Endothelial cell of umbilical vein (primary cell): ENCODE measurements around the gene TMPRSS7. TPM values are rescaled to one million over a fixed set of nuclear protein-coding genes. Genes with fewer than 3 reads are reported as not detected.
A peak's percentile ranks its signal among the peaks of the same experiment; 100 is the strongest.

Experiments used
- BruUV-seq: library from RNA; stranded (reverse); fragments of 400-500 nt; replicated peaks from 2 replicates; lab custom pipeline; 2021; lab: Mats Ljungman, UMichigan
- CTCF ChIA-PET: fragments of 300-600, 350-600 bp; sonication (Branson Sonifier 250); formaldehyde crosslinking; loops from one replicate; lab custom pipeline; 2021; ENCODE audit warnings: antibody characterized with exemption, inconsistent platforms; lab: Charles Lee
- POLR2A ChIA-PET: fragments of 300-600, 350-600 bp; sonication (Branson Sonifier 250); formaldehyde crosslinking; loops from one replicate; lab custom pipeline; 2021; ENCODE audit warnings: antibody characterized with exemption, inconsistent platforms; lab: Charles Lee
- DNase-seq: peaks from one replicate; pipeline ENCODE4 v3.0.0-alpha.2; 2011; ENCODE audit warnings: low read depth, low spot score
- FAIRE-seq: peaks from 2 replicates; lab custom pipeline; 2011; peaks lifted over from hg19 to GRCh38; lab: Jason Lieb, UNC
- H2AFZ ChIP-seq: 2 replicates; pipeline ENCODE4 v1.6.0; 2012; ENCODE audit warnings: low read depth, low read length, control low read depth, inconsistent platforms
- H3K27ac ChIP-seq: 2 replicates; pipeline ENCODE4 v1.5.1; 2011; ENCODE audit warnings: low read depth, mild to moderate bottlenecking, control low read depth, low read length, moderate library complexity; ENCODE audit not compliant: insufficient read depth
- H3K27me3 ChIP-seq, 2 experiments: 2 replicates each; pipeline versions ENCODE4 v1.6.0 to v1.6.1; 2011; ENCODE audit warnings: low read length in 2 of 2, mixed read lengths in 1 of 2; ENCODE audit not compliant: control insufficient read depth in 2 of 2, insufficient read depth in 2 of 2
- H3K36me3 ChIP-seq, 2 experiments: 2 replicates in 1 of 2; 3 replicates in 1 of 2; pipeline ENCODE4 v1.5.1; 2011; ENCODE audit warnings: low read length in 2 of 2, mild to moderate bottlenecking in 1 of 2, moderate library complexity in 1 of 2; ENCODE audit not compliant: control insufficient read depth in 2 of 2, insufficient read depth in 2 of 2; ENCODE audit errors: extremely low read depth in 1 of 2
- H3K4me1 ChIP-seq: 3 replicates; pipeline ENCODE4 v1.5.1; 2011; ENCODE audit warnings: mild to moderate bottlenecking, low read length; ENCODE audit not compliant: control insufficient read depth, insufficient read depth; ENCODE audit errors: extremely low read depth
- H3K4me2 ChIP-seq: 2 replicates; pipeline ENCODE4 v1.6.1; 2011; ENCODE audit warnings: low read length, control low read depth, mixed read lengths; ENCODE audit not compliant: insufficient read depth
- H3K4me3 ChIP-seq, 3 experiments: fragments of 200-600 bp in 1 of 3; sonication (generic), shearing (Covaris generic) in 1 of 3; replicated peaks in 1 of 3; 2 replicates each; pipeline ENCODE4 v1.5.1; 2011 to 2016; ENCODE audit warnings: control low read depth in 3 of 3, low read length in 3 of 3, mild to moderate bottlenecking in 2 of 3, inconsistent platforms in 1 of 3, low read depth in 1 of 3, moderate library complexity in 1 of 3; ENCODE audit not compliant: insufficient read depth in 1 of 3
- H3K79me2 ChIP-seq: 2 replicates; pipeline ENCODE4 v1.6.0; 2012; ENCODE audit warnings: low read length, inconsistent platforms; ENCODE audit not compliant: control insufficient read depth, insufficient read depth
- H3K9ac ChIP-seq: replicated peaks from 2 replicates; pipeline ENCODE3; 2011; ENCODE audit warnings: low read length, control low read depth; ENCODE audit not compliant: insufficient read depth; ENCODE audit errors: extremely low read depth
- H3K9me1 ChIP-seq: replicated peaks from 3 replicates; pipeline ENCODE4 v1.6.0; 2011; ENCODE audit warnings: mild to moderate bottlenecking, low read length; ENCODE audit not compliant: control insufficient read depth, insufficient read depth; ENCODE audit errors: extremely low read depth
- H3K9me3 ChIP-seq: replicated peaks from 2 replicates; pipeline ENCODE4 v1.5.1; 2012; ENCODE audit warnings: low read length, inconsistent platforms; ENCODE audit not compliant: control insufficient read depth, insufficient read depth
- H4K20me1 ChIP-seq: replicated peaks from 2 replicates; pipeline ENCODE3; 2011; ENCODE audit warnings: mild to moderate bottlenecking, low read length; ENCODE audit not compliant: control insufficient read depth, insufficient read depth; ENCODE audit errors: extremely low read depth
- CTCF ChIP-seq, 2 donors: IDR thresholded peaks; 1 replicate in 1 of 2; 2 replicates in 1 of 2; pipeline ENCODE4 v1.5.1; 2011; ENCODE audit warnings: low read length in 2 of 2, mild to moderate bottlenecking in 2 of 2, moderate library complexity in 2 of 2, control low read depth in 1 of 2, inconsistent platforms in 1 of 2, low read depth in 1 of 2; ENCODE audit not compliant: insufficient read depth in 1 of 2; ENCODE audit errors: extremely low read depth in 1 of 2
- EZH2 ChIP-seq: IDR thresholded peaks from 2 replicates; pipeline ENCODE4 v1.6.1; 2012; ENCODE audit warnings: borderline replicate concordance, low read depth, mild to moderate bottlenecking, moderate library complexity, low read length, inconsistent platforms; ENCODE audit not compliant: severe bottlenecking
- FOS ChIP-seq: IDR thresholded peaks from 2 replicates; pipeline ENCODE4 v1.6.1; 2011; ENCODE audit warnings: mild to moderate bottlenecking, low read length, moderate library complexity, borderline replicate concordance; ENCODE audit not compliant: insufficient read depth
- GATA2 ChIP-seq: IDR thresholded peaks from 2 replicates; pipeline ENCODE4 v1.7.0; 2011; ENCODE audit warnings: low read depth, mild to moderate bottlenecking, moderate library complexity, mixed read lengths, low read length; ENCODE audit not compliant: insufficient read length, insufficient read depth
- JUN ChIP-seq: IDR thresholded peaks from 2 replicates; pipeline ENCODE4 v1.6.1; 2011; ENCODE audit warnings: borderline replicate concordance, low read depth; ENCODE audit not compliant: insufficient read length, insufficient read depth
- MAX ChIP-seq: IDR thresholded peaks from 2 replicates; pipeline ENCODE4 v1.6.1; 2011; ENCODE audit not compliant: insufficient read depth, insufficient read length
- MYC ChIP-seq: IDR thresholded peaks from one replicate; pipeline ENCODE4 v1.6.1; 2011; ENCODE audit warnings: mild to moderate bottlenecking, low read depth, low read length
- POLR2A ChIP-seq: IDR thresholded peaks from 2 replicates; pipeline ENCODE4 v1.6.1; 2012; ENCODE audit warnings: low read depth, mild to moderate bottlenecking, control low read depth, low read length
- POLR2AphosphoS5 ChIP-seq: IDR thresholded peaks from 2 replicates; pipeline ENCODE4 v1.6.1; 2012; ENCODE audit warnings: low read depth, mild to moderate bottlenecking, control low read depth, low read length, moderate library complexity; ENCODE audit not compliant: insufficient read depth
- dilution Hi-C: fragments of 300-500 bp; cut with MboI; formaldehyde crosslinking; loops from one replicate; pipeline ENCODE4 v1.15.0; 2019; ENCODE audit warnings: low sequenced_read_pairs; ENCODE audit not compliant: extremely low pct_ligation_motif_present
- intact Hi-C: fragments of 100-400 bp; cut with micrococcal nuclease; formaldehyde crosslinking; loops from one replicate; pipeline ENCODE4 v1.10.0; 2022
- polyA plus RNA-seq, 4 experiments: library from polyadenylated mRNA; depleted of rRNA in 3 of 4; stranded (reverse) in 3 of 4; unstranded in 1 of 4; fragments of >200 nt; gene quantifications; 2 replicates each; pipeline versions ENCODE4 v1.2.1 to v1.2.3, GENCODE V29; 2011 to 2012; ENCODE audit warnings: missing spikeins in 1 of 4
- total RNA-seq: library from RNA; stranded (reverse); gene quantifications from 2 replicates; pipeline ENCODE4 v1.2.3, GENCODE V29; 2021

TMPRSS7 gene
- total and polyA plus RNA-seq, 2 donors (not counting 3 experiments of a cell fraction or from before 2014, with no cell fraction given): not detected

- Histone ChIP-seq H3K27me3 (no peaks in the 10 kb centered on the region), H3K79me2 (no peaks in the 10 kb centered on the region), H2AFZ (no peak overlapping the region), H3K4me2 (no peak overlapping the region), H4K20me1 (no peaks in the 10 kb centered on the region), H3K36me3 (no peaks in the 10 kb centered on the region), H3K27ac (no peak overlapping the region), H3K4me1 (no peaks in the 10 kb centered on the region), H3K9me1 (no peaks in the 10 kb centered on the region), H3K9ac (no peak overlapping the region), H3K9me3 (no peaks in the 10 kb centered on the region), H3K4me3 (no peak overlapping the region)
- peak; percentile 40 for FAIRE-seq
- ChIA-PET POLR2A (no interaction called here), CTCF (interaction anchor here (1.2 to 3.0 kb wide), 4 partner anchors 9 to 393 kb away, joined by 3 to 12 read pairs (median 5); no protein-coding TSS in a partner anchor)
- DNase-seq: no peak
- intact Hi-C loops: no loop called here
- dilution Hi-C loops: no loop called here
- TF ChIP-seq MYC (no peak), CTCF (IDR thresholded peaks at IDR 0.05; ENCODE audit: extremely low read depth in 1 of 2, insufficient read depth in 1 of 2, low read depth in 1 of 2, low read length in 2 of 2) (no peak), POLR2A (no peak), MAX (no peak), JUN (no peak), POLR2AphosphoS5 (no peak), EZH2 (no peak), FOS (no peak), GATA2 (no peak)
- no TSS peak for BruUV-seq
Measured at GRCh38 chr3:112127522-112128494, 93.3 kb downstream of the TMPRSS7 start.
